HG02588 (cell line): ENCODE measurements around the gene MYH9.

Experiments used
- ATAC-seq: cut with Tn5 transposase; IDR thresholded peaks from one replicate; pipeline ENCODE4 v1.9.1; 2021; ENCODE audit warnings: mild to moderate bottlenecking, moderate library complexity; ENCODE audit not compliant: unreplicated experiment

The MYH9 gene

DNA sequence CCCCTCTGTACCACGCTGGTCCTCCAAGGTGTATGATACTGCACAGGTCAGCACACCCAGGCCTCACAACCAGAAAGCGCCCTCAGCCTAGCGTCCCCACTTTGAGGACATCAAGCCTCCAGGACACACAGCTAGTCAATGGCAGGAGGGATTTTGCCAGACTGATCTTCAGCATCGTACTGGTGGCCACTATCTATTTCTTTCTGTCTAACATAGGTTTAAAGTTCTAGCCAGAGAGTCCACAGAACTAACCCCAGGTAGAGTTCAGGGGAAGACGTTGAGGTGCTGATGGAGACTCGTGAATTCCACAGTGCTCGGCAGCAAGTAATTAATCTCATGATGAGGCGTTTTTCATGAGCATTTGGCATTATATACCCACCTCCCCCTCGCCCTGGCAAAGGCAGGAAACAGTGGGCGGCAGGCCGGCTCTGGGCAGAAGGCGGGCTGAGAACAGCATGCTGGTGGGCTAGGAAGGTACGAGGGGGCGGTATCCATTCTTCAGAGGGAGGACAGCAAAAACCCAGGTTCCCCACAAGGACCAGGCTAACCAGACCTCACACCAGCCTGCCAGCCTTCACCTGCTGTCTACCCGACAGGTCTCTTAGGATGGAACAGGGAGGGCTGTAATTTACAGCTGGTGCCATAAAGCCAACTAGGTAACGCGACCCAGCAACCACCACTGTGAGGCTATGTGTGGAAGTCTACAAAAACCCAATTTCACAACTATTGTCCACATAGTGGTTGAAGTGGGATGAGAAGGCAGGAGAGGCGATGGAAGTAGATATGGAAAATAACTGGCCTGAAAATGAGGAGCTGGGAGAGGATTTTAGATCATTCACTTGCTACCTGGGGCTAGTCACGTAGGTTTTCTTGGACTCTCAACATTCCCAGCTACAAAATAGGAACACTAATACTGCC is 18.5 kb downstream of the MYH9 start:
- no peak for ATAC-seq

DNA sequence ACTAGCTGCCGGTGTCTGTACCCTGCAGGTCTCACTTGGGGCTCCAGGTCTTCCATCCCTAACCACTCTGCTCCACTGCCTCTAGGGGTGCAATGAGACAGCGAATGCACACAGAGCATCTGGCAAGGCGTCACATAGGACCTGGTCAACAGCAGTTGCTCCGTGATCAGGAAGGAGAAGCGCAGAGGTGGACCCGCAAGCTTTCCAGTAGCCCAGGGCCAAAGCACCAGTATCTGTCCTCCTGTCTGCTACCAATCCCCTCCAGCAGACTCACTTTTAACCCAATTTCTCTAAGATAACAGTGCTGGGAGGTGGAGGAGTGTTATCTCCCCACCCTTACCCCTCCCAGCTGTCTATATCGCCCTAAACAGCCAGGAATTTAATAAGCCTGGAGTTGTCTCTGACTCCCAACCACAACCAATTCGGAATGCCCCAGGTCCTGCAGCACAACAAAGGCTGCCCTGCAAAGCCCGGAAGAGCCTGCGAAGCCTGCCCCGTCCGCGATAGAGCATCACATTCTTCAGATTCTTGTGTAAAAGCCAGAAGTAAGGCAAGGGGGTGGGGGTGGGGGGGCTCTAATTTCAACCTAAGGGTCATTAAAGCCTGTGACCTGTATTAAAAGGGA is 19.3 kb downstream of the MYH9 start:
- ATAC-seq, result no peak

GRCh38 chr22:36367479-36367878 is 20.3 kb downstream of the MYH9 start:
- no peak for ATAC-seq

DNA sequence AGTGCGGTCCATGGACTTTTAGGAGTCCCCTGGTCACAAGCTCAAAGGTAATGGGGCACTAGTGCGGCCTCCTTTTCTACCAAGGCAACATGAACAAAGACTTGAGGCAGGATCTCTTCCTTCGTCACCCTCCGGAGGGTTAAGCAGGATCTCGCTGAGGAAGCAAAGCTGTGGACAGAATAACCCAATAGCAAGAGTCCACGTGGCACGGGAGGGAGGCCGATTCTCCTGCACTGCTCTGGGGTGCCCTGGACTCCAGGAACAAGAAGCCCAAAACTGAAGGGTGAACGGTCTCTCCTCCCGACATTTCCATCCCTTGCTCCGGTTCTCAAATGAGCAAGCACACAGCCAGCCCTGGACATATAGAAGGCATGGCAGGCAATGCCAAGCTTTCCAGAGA is 20.7 kb downstream of the MYH9 start:
- no peak for ATAC-seq

DNA sequence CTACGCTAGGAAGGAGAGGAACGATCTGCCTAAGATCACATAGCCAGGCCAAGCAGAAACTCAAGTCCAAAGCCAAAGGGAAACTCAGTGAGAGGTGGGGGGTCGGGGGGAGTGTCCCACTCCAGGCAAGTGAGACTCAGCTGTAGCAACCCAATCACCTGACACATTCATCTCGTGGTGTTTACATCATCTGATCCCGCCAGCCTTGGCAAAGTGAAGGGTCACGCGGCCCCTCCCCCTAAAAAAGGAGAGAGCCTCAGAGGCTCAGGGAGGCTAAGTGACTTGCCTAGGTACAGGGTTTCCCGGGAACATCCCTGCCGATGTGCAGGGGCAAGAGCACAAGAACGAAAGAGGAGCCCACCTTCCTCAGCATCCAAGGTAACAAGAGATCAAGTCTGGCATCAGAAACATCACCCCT is 21.5 kb downstream of the MYH9 start:
- no peak for ATAC-seq

GRCh38 chr22:36365020-36365411 is 22.8 kb downstream of the MYH9 start:
- peak; percentile 50 for ATAC-seq

DNA sequence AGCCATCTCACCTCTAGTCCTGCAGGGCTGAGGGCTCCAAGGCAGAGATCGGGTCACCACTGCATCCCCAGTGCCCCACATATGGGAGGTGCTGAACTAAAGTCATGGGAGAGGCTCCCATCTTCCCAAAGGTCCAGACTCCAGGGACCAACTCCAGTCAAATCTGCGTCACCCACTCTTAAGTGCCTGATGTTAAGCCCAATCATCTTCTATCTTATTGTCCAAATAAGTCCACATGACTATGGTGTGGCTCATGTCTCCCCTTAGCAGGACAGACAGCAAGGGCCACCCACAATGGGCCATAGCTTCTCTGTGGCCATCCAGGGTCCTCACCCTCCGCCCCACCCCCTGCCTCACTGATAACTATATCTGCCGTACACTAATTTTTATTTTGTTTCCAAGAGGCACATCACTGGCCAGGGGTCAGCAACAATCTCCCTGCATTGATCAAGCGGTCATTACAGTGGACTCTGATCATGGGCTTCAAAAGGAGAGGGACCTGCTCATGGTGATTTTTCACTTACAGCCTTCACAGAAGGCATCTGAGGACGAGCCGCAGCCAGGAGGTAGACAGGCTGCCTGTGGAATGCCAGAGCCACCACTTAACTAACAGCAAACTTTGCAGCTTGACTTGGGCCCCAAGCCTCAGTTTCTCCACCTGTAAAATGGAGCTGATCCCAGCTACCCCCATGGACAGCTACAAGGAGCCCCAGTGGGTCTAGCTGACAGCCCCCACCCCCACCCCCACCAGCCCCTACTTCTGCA is 23.3 kb downstream of the MYH9 start:
- ATAC-seq, result no peak

GRCh38 chr22:36363349-36363981 is 24.3 kb downstream of the MYH9 start:
- no peak for ATAC-seq

- no peak for ATAC-seq
Measured at GRCh38 chr22:36362932-36363331, 24.8 kb downstream of the MYH9 start.

GRCh38 chr22:36362075-36362474 is 25.7 kb downstream of the MYH9 start:
- ATAC-seq, result no peak

- no peak for ATAC-seq
Measured at GRCh38 chr22:36360871-36361383, 26.8 kb downstream of the MYH9 start.

GRCh38 chr22:36360011-36360410 is 27.8 kb downstream of the MYH9 start:
- no peak for ATAC-seq

DNA sequence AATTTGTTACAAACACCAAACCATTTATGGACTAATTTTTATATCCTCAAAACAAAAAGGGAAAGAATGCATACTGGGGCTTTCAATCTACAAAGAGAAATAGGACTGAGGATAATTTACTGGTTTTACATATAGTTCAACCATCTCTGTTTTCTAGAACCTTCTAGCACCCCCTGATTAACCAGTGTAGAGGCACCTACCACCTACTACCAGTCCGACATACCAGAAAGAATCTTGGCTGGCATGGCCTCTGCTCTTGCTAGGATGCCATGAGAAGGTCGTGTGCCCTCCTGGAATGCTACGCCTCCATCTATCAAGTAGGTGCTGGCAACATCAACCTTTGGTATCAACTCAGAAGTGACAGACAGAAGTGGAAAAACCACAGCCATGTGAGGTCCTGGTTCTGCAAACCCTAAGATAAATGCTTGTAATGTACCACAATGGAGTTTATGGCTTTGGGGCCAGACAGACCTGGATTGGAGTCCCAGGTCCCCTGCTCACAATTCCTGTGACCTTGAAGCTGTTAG is 28.2 kb downstream of the MYH9 start:
- peak; percentile 18 for ATAC-seq

- ATAC-seq, result peak; percentile 57
Measured at GRCh38 chr22:36358533-36359469, 29.0 kb downstream of the MYH9 start.

- no peak for ATAC-seq
Measured at GRCh38 chr22:36356708-36357624, 30.8 kb downstream of the MYH9 start.

DNA sequence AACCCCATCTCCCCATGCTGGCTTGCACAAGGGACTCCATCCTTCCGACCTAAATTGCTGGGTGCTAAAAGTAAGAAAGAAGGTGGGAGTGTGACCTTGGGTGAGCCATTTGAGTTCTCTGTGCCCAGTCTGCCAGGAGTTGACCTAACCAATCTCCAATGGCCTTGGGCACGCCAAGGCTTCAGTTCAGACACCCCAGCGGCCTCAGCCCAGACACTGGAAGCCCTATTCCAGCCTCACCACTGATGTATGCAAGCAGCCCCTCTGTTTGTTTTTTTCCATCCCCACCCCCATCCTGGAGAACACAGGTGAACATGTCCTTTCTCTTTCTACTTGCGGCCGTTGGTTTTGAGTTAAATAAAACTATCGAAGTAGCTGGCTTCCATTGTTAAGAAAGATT is 31.9 kb downstream of the MYH9 start:
- no peak for ATAC-seq

DNA sequence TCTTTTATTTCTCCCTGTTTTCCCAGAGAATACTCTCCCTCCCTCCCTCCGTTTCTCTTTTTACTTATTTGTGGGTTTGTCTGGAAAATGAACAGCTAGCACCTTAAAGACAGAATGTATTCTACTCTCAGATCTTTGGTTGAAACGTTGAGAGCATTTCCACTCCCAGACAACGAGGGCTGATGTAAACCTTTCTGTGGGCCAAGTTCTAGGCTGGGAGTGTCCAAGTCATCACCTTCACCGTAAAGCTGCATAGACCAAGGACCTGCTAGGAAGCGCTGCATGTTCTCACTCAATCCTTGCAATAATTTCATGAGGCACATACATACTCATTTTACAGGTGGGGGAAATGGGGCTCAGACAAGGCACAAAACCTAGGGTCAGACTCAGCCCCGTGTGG is 32.4 kb downstream of the MYH9 start:
- no peak for ATAC-seq

- no peak for ATAC-seq
Measured at GRCh38 chr22:36352803-36353507, 34.8 kb downstream of the MYH9 start.
